HL-60/S4 (cell line): Measurements from ENCODE around the gene GCN1.
"Not testable (repeated sequence)": the region's sequence is repeated elsewhere in the genome, so short reads cannot be mapped to it uniquely, and the experiment has no call there.

Experiments used
- in situ Hi-C: fragments of 300-500 bp; cut with MboI; formaldehyde crosslinking; loops from 2 replicates; pipeline ENCODE4 v1.14.3; 2022; ENCODE audit warnings: low sequenced_read_pairs

GCN1 gene

GRCh38 chr12:120215766-120216735, 21.5 kb upstream of the GCN1 start:
- in situ Hi-C loops = no loop called here

GRCh38 chr12:120215357-120215735, 20.8 kb upstream of the GCN1 start:
- in situ Hi-C loops = no loop called here

- in situ Hi-C loops = no loop called here
Measured at GRCh38 chr12:120214626-120215356, 20.3 kb upstream of the GCN1 start.

- in situ Hi-C loops = no loop called here
Measured at GRCh38 chr12:120213758-120214157, 19.2 kb upstream of the GCN1 start.

GRCh38 chr12:120213182-120213581, 18.7 kb upstream of the GCN1 start:
- in situ Hi-C loops = not testable (repeated sequence)

GRCh38 chr12:120212301-120212700, 17.8 kb upstream of the GCN1 start:
- in situ Hi-C loops = no loop called here

- in situ Hi-C loops = no loop called here
Measured at GRCh38 chr12:120211904-120212283, 17.4 kb upstream of the GCN1 start.

GRCh38 chr12:120211243-120211903, 16.9 kb upstream of the GCN1 start:
- in situ Hi-C loops = no loop called here

- in situ Hi-C loops = no loop called here
Measured at GRCh38 chr12:120209851-120210250, 15.3 kb upstream of the GCN1 start.

GRCh38 chr12:120207227-120207626, 12.7 kb upstream of the GCN1 start:
- in situ Hi-C loops = no loop called here

- in situ Hi-C loops = not testable (repeated sequence)
Measured at GRCh38 chr12:120206781-120207180, 12.3 kb upstream of the GCN1 start.

- in situ Hi-C loops = no loop called here
Measured at GRCh38 chr12:120206228-120206627, 11.7 kb upstream of the GCN1 start.

- in situ Hi-C loops = no loop called here
Measured at GRCh38 chr12:120204171-120204570, 9.7 kb upstream of the GCN1 start.

GRCh38 chr12:120200364-120200800, 5.9 kb upstream of the GCN1 start:
- in situ Hi-C loops = no loop called here

GRCh38 chr12:120199595-120200306, 5.2 kb upstream of the GCN1 start:
- in situ Hi-C loops = no loop called here

- in situ Hi-C loops = no loop called here
Measured at GRCh38 chr12:120199025-120199424, 4.5 kb upstream of the GCN1 start.

- in situ Hi-C loops = no loop called here
Measured at GRCh38 chr12:120197542-120197887, 3.0 kb upstream of the GCN1 start.

GRCh38 chr12:120196817-120197541, 2.5 kb upstream of the GCN1 start:
- in situ Hi-C loops = not testable (repeated sequence)

GRCh38 chr12:120196363-120196762, 1.8 kb upstream of the GCN1 start:
- in situ Hi-C loops = no loop called here

GRCh38 chr12:120194226-120194533, 335 bp downstream of the GCN1 start:
- in situ Hi-C loops = no loop called here
